GM19328 (cell line): ENCODE data around the gene CHST11.
"Not testable (repeated sequence)": the region's sequence is repeated elsewhere in the genome, so short reads cannot be mapped to it uniquely, and the experiment has no call there.

Source experiments
- ATAC-seq: cut with Tn5 transposase; IDR thresholded peaks from one replicate; pipeline ENCODE4 v1.9.1; 2021; ENCODE audit warnings: mild to moderate bottlenecking, moderate library complexity; ENCODE audit not compliant: unreplicated experiment

Gene CHST11

DNA sequence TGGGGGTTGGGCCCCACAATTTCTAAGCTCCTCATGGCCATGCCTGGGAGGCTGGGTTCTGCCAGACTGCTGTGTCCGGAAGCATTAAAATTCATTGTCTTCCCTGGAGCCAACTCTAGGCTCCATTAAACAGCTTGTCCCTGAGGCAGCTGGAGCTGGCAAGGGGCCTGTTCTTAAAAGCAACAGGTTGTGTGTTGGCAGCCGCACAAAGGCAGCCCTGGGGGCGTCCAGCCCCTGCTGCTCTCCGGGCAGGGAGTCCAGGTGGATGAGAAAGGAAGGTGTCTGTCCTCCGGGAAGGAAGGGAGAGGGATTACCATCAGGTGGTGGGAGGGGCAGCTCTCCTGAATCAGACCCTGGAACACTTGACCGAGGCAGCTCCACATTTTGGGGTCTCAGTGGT is 98.9 kb downstream of the CHST11 start:
- no peak for ATAC-seq

DNA sequence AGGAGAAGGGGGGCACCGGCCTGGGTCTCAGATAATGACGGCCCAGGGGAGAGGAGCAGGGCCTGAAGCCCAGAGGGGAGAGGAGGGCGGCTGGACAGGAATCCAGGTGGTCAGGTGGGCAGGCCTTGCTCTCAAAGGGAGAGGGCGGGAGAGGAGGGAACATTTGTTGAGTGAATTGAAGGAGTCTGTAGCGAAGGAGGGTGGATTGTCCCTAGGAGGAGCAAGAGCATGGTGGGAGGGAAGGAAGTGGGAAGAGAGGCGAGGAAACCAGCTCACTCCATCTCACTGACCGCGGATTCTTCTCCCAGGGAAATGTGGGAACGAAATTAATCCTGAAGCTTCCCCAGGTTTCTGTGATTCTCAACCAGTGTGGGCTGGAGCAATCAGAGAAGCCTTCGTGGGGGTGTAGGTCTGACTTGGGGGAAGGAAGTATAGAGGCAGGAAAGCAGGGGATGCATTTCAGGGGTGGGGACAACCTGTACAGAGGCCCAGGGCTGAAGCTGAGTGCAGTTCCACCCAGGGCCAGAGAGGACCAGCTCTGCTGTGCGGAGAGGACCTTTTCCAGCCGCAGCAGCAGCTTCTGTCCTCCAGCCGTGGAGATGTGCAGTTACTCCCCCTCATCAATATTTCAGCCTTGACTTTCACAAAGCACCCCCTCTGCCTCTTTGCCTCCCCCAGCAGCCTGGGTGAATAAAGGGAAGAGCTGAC is 100.9 kb downstream of the CHST11 start:
- no peak for ATAC-seq

DNA sequence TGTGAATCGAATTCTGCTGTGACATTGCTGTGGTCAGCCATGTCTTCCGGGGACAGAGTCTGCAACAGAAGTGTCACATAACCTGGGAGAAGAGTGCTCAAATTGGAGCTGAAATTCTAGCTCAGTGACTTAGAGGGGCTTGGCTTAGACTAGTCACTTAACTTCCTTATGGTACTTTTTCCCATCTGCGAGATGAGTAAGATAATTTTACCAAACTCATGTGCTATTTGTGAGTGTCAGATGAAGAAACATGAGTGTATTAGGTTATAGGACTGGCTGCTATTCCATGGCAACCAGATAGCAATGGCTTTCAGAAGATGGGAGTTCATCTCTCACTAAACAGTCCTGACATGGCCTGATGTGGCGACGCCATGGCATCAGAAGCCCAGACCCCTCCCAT is 104.1 kb downstream of the CHST11 start:
- ATAC-seq, result no peak

DNA sequence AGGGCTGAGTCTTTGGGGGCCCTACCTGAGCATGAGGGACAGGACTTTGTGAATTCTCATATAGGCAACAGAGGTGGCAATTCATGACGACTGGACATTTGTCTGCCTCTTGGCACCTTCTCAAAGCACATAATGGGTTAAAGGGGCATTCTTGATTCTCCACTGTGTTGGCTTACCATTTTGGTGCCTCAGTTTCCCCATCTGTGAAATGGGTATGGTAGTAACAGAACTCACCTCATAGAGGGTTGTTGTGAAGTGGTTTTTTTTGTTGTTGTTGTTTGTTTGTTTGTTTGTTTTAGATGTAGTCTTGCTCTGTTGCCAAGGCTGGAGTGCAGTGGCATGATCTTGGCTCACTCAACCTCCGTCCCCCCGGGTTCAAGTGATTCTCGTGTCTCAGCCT is 106.0 kb downstream of the CHST11 start:
- no peak for ATAC-seq

DNA sequence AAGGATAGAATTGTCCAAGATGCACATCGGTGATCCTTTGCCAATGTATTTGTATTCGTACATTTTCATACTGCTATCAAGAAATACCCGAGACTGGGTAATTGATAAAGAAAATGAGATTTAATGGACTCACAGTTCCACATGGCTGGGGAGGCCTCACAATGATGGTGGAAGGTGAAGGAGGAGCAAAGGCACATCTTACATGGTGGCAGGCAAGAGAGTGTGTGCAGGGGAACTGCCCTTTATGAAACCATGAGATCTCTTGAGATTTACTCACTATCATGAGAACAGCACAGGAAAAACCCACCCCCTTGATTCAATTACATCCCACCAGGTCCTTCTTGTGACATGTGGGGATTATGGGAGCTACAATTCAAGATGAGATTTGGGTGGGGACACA is 107.9 kb downstream of the CHST11 start:
- ATAC-seq, result not testable (repeated sequence)

DNA sequence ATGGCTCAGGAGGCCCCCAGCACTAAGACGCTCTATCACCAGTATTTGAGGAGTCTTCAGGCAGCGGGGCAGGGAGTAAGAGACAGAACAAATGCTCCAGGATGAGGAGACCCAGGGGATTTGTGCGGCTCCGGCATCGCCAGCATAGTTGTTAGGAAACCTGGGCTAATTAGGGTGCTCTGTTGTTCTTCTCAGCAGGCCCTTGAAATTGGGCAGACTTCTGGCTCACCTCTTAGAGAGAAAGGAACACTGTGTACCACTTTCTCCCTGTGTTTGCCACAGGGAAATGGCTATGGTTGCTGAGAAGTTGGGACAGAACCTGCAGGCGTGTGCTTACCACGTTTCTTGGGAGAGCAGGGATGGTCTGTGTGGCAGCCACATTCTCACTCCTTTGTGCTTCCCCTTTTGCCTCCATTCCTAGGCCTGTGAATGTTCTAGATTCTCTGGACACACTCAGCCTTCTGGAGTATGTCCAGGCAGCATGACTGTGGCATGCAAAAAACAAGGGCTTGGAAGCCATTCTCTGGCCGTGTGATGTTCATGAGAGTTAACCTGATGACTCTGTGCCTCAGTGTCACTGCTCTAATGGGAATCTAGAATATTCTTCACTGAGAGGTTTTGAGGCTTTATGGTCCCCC is 109.0 kb downstream of the CHST11 start:
- ATAC-seq, result no peak

DNA sequence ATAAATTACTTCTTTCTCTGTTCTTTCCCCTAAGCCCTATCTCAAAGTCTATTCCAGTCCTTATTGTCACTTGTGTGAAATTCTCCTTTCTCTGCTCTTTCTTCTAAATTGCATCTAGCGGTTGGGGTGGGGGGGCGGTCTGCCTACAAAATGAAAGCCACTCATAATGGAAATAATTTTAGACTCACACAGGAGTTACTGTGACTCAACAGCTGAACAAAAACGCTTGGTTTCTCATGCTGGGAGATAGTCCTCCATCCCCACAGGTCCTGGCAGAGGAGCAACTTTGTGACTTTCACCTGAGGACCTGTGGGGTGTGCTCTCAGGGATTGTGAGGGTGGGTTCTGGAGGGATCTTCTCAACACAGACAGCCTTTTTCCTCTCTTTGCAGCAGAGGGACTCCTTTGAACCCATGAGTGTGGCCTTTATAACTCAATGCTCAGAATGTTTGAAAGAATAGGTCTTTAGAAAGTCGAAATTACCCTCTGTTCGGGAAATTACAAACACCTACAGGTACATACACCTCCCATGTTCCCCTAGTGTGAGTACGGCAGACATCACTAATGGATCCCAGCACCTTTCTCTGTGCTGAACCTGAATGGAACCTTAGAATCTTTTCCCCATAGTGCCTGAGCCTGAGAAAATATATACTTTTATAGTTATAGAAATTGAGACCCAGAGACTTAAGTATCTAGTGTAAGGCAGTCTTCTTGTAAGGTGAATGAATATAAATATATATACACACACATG is 109.7 kb downstream of the CHST11 start:
- no peak for ATAC-seq

DNA sequence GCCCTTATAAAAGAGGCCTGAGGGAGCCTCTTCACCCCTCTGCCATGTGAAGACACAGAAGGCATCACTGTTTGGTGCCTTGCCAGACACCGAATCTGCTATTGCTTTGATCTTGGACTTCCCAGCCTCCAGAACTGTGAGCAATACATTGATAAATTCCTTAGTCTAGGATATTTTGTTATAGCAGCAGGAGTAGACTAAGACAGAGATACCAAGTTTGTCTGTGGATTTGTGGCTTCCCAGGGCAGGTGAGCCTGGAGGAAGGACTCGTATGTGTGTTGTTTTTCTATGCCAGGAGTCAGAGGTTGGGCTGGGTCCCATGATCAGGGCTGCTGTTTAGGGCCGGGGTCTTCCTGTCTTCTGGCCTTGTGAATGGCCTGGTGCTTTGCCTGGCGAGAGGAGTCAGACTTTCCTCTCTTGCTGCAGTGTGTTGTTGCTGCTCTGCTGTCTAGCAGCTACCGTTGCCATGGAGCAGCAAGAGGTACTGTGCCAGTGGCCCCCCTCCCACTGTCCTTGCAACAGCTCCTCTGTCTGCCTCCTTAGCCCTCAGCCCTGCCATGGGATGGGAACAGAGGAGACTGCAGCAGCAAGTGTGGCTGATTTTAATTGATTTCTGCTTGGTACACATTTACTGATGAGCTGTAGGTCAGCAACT is 111.2 kb downstream of the CHST11 start:
- no peak for ATAC-seq

DNA sequence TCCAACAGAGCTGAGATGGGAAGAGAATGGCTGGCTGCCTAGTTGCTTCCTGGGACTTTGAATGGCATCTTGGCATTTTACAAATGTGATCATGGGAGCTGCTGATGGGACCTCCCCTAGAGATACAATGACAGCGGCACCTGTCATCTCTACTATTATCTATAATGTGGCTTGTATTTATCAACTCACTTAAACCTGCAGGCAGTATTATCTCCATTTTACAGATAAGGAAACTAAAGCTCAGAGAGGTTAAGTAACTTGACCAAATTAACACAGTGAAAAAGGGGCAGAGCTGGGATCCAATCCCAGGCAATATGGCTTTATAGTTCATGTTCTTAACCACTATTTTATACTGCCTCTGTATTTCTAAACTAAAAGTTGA is 111.7 kb downstream of the CHST11 start:
- no peak for ATAC-seq

DNA sequence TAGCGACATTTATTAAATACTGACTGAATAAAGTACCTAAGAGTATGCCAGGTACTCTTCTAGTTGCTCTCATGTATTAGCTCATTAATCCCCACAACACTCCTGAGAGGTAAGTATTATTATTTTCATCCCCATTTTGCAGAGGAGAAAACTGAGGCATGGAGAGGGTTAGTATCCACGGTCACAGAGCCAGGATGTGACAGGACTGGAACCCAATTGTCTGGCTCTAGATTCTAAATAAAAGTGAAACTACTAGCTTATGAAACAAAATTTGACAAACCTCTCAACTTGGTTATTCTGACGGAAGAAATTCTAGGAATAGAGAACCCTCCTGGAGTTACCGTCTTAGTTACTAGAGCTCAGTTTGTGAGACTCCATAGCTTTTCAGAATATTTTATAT is 112.2 kb downstream of the CHST11 start:
- no peak for ATAC-seq

DNA sequence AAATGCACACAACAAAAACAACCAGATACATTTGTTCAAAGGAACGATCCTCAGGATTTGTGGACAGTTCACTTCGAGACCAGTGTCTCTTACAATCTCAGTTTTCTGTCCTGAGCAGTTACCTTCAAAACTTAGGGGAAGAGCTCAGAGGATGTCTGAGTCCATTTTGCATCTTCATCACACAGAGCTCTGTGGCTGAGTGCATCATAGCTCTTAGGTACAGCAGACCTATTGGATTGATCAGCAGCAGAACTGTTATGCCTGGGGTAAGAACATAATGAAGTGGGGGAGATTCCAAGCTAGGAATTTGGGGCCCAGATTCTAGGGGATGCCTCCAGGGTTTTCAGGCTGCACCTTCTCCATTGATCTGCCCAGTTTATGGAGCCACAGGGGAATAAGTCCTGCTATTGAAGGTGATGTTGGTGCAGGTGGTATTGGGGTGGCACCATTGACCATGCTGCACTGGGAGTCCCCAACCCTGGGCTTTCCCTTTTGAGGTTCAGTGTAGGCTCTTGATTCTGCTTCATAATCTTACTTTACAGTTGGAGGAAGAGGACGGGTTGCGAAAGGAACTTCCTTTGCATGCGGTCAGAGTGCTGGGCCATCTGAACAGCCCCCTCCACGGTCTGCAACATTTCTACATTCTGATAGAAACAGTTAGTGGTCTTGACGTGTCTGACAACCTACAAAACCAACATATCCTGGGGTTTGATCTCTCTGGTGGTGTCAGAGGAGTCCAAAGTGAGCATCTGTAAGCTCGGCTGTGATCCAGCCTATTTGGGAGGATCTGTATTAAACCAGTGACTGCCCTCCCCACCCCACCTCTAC is 112.8 kb downstream of the CHST11 start:
- peak; percentile 74 for ATAC-seq

DNA sequence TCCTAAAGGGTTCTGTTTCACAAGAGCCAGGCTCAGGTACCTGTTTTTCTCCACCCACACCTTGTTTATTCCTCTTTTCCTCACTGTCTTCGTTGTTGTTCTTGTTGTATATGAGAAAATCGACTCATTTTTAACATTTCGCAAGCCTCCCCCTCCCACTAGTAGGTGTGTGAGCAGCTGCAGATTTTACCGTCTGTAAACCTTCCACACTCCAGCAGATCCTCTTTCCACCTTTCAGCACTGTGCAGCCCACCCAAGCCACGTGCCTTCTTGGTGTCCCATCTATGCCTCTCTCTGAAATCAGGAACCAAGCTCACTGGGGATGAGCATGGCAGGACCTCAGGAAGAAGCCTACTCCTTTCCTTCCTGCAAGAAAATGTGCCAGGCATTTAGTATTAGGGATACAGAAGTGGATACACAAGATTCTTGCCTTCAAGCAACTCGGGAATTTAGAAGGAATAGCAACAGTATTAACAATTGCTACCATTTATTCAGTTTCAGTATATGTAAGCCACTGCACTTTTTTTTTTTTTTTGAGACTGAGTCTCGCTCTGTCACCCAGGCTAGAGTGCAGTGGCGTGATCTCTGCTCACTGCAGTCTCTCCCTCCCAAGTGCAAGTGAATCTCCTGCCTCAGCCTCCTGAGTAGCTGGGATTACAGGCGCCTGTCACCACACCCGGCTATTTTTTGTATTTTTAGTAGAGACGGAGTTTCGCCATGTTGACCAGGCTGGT is 113.6 kb downstream of the CHST11 start:
- peak; percentile 6 for ATAC-seq

DNA sequence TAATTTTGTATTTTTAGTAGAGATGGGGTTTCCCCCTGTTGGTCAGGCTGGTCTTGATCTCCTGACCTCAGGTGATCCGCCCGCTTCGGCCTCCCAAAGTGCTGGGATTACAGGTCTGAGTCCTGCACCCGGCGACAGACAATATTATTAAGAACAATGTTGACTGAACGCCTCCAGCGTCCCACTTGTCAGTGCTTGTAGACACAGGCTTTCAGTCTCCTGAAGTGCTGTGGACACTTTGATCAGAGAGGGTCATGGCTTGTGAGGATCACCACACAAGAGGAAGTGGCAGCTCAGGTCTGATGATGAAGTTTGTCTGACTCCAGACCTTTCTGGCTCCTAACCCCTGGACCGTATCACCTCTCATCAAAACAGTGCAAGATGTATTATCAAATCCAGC is 114.6 kb downstream of the CHST11 start:
- ATAC-seq, result no peak

DNA sequence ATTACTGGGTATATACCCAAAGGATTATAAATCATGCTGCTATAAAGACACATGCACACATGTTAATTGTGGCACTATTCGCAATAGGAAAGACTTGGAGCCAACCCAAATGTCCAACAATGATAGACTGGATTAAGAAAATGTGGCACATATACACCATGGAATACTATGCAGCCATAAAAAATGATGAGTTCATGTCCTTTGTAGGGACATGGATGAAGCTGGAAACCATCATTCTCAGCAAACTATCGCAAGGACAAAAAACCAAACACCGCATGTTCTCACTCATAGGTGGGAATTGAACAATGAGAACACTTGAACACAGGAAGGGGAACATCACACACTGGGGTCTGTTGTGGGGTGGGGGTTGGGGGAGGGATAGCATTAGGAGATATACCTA is 117.6 kb downstream of the CHST11 start:
- ATAC-seq, result not testable (repeated sequence)

DNA sequence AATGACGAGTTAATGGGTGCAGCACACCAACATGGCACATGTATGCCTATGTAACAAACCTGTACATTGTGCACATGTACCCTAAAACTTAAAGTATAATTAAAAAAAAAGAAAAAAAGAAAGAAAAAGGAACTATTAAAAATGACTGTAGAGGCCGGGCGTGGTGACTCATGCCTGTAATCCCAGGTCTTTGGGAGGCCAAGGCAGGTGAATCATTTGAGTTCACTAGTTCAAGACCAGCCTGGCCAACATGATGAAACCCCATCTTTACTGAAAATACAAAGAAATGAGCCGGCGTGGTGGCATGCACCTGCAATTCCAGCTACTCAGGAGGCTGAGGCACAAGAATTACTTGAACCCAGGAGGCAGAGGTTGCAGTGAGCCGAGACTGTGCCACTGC is 118.0 kb downstream of the CHST11 start:
- ATAC-seq, result not testable (repeated sequence)

DNA sequence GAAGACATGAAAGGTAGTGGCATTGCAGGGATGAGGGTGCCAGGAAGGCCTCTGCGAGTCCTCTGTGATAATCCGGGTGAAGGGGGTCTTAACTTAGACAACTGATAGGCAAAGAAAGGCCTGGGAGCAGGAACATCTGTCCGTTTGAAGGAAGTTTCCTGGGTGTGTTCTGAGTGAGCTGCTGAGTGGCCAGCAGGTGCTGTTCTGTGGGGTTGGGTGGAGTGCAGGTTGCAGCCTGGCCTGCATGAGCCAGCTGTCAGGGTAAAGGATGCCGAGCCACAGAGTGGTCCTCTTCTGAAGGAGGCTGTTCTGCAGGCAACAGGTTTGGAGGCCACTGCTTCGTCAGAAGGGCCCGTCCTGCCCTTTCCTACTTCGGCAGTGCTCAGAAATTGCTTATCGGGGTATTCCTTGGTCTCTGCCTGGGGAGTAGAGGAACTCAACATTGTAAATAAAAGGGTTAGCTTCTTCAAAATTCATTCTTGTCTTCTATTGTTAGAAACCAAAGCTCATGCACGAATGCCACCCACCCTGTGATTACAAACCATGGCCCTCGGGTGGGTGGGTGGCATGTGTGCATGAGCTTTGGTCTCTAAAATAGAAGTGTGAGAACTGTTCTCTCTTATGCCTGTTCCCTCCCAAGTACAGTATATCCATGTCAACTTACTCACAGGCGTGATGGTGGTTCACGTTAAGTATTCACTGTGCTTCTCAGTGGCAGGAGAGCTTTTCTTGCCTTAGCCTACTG is 118.9 kb downstream of the CHST11 start:
- ATAC-seq, result no peak

DNA sequence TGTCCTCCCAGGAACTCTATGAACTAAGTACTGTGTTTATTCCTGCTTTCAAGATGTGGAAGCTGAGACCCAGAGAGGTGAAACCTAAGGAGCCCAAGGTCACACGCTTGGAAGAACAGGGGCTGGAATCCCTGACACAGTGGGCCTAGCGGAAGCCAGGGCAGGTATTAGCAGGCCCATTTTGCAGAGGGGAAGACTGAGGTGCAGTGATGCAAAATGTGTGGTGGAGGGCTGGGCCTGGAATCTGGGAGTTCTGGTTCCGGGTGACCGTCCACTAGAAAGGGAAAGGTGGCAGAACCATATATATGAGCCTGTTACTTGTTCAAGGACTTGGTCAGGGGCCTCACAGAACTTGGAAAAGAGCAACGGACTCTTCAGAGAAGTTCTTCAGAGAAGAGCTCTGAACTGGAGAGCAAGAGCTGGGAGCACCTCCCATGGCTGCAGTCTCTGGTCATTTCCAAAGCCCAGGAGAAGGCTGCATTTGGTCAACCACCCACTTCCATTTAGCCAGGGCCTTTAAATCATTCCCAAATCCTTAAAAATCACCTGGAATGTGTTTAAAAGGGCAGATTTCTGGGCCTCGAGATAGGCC is 119.5 kb downstream of the CHST11 start:
- no peak for ATAC-seq

DNA sequence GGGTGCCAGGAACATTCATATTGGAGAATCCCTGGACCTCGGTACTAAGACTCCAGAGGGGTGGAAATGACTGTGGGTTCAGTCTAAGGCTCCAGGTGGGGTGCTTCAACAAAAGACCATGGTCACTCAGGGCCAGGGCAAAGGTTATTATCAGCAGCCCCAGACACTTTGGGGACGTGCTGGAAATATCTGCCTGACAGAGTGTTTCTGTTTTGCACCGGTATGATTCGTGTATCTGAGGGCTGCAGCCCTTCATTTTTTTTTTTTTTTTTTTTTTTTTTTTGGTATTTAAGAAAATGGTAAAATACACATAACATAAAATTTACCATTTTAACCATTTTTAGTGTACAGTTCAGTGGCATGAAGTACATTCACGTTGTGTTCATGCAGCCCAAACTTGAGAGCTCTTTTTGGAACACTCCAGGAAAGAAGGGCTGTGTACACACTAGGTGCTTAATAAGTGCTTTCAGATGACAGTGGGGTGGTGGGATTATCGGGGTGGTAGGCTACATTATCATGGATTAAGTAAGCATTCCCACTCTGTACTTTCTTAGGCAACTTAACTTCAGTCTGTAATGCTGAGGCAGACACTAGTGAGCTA is 120.3 kb downstream of the CHST11 start:
- ATAC-seq, result no peak

DNA sequence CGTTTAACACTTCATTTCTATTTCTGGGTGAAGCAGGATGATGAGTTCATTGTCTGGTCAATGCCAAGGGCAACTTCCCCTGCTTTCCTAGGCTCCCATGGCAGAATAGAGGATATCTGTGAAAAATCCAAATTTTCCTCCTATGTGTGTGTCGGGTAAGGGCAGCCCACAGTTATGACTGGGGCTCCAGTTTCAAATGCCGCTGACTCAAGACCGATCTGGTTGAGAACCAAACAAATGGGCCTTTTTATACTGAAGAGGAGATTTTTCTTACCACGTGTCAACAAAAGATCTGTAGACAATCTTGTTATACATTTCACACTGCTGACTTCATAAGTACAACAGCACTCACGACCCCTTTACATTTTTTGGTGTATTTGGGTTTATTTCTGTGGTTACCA is 120.8 kb downstream of the CHST11 start:
- ATAC-seq, result no peak
